HepG2 (cell line): Measurements from ENCODE around the gene DGUOK. TPM values are rescaled to one million over a fixed set of nuclear protein-coding genes. Genes with fewer than 3 reads are reported as not detected.

Experiments
- HNF4G ChIP-seq, 2 experiments: sonication (generic) in 1 of 2; formaldehyde crosslinking in 1 of 2; IDR thresholded peaks; 2 replicates each; pipeline versions ENCODE4 v1.4.0 to v1.6.1; 2011 to 2020; ENCODE audit warnings: borderline replicate concordance in 2 of 2, low read depth in 2 of 2, mild to moderate bottlenecking in 2 of 2, low read length in 1 of 2, missing genetic modification reagents in 1 of 2, moderate library complexity in 1 of 2
- ISX ChIP-seq: sonication (generic); formaldehyde crosslinking; conservative IDR thresholded peaks from 2 replicates; pipeline ENCODE4 v1.5.0; 2020; ENCODE audit warnings: missing genetic modification reagents
- KMT2B ChIP-seq: IDR thresholded peaks from 2 replicates; pipeline ENCODE4 v1.6.1; 2016; ENCODE audit warnings: missing genetic modification reagents, missing compliant biosample characterization
- MXD4 ChIP-seq: IDR thresholded peaks from 2 replicates; pipeline ENCODE4 v1.6.1; 2016; ENCODE audit warnings: mild to moderate bottlenecking, missing biosample characterization, missing genetic modification reagents
- RARA ChIP-seq: IDR thresholded peaks from 2 replicates; pipeline ENCODE4 v1.6.1; 2016; ENCODE audit warnings: missing genetic modification reagents, missing compliant biosample characterization
- RBFOX2 ChIP-seq: fragments of 200-400 bp; formaldehyde crosslinking; IDR thresholded peaks from 2 replicates; pipeline ENCODE4 v1.6.1; 2017; ENCODE audit warnings: low read depth, mild to moderate bottlenecking, low read length
- SP5 ChIP-seq: IDR thresholded peaks from 2 replicates; pipeline ENCODE4 v1.6.1; 2016; ENCODE audit warnings: low read depth, borderline replicate concordance
- TGIF2 ChIP-seq: IDR thresholded peaks from 2 replicates; pipeline ENCODE4 v1.6.1; 2016; ENCODE audit warnings: control low read depth, missing compliant biosample characterization
- ZFYVE20 ChIP-seq: sonication (generic); formaldehyde crosslinking; IDR thresholded peaks from 2 replicates; pipeline ENCODE4 v1.8.0; 2023; ENCODE audit warnings: low read depth, mild to moderate bottlenecking, moderate library complexity, missing genetic modification reagents, borderline replicate concordance
- ZKSCAN1 ChIP-seq: fragments of 150-350 bp; IDR thresholded peaks from 2 replicates; pipeline ENCODE4 v1.6.1; 2014; ENCODE audit warnings: low read length
- ZNF317 ChIP-seq: sonication (generic); formaldehyde crosslinking; IDR thresholded peaks from 2 replicates; pipeline ENCODE4 v1.5.0; 2020; ENCODE audit warnings: mild to moderate bottlenecking, missing genetic modification reagents
- ZNF331 ChIP-seq: sonication (generic); formaldehyde crosslinking; IDR thresholded peaks from 2 replicates; pipeline ENCODE4 v1.4.0; 2020; ENCODE audit warnings: missing genetic modification reagents
- ZNF44 ChIP-seq: sonication (generic); formaldehyde crosslinking; IDR thresholded peaks from 2 replicates; pipeline ENCODE4 v1.5.1; 2020; ENCODE audit warnings: mild to moderate bottlenecking, missing genetic modification reagents
- ZNF619 ChIP-seq: sonication (generic); formaldehyde crosslinking; IDR thresholded peaks from 2 replicates; pipeline ENCODE4 v1.4.0; 2020; ENCODE audit warnings: mild to moderate bottlenecking, missing genetic modification reagents
- ZNF703 ChIP-seq: sonication (generic); formaldehyde crosslinking; IDR thresholded peaks from 2 replicates; pipeline ENCODE4 v1.5.1; 2020; ENCODE audit warnings: missing genetic modification reagents, mild to moderate bottlenecking, moderate library complexity, borderline replicate concordance
- polyA plus RNA-seq, 8 experiments: library from polyadenylated mRNA; depleted of rRNA in 3 of 8; stranded (reverse) in 7 of 8; unstranded in 1 of 8; fragments of >200 nt; fragmentation: Illumina TruSeq in 4 of 8; extraction: Trizol in 4 of 8; gene quantifications; 2 replicates each; pipeline versions ENCODE4 v1.2.1 to v1.2.3, GENCODE V29; 2011 to 2016; ENCODE audit warnings: low read depth in 4 of 8, missing spikeins in 1 of 8, mixed read lengths in 1 of 8; ENCODE audit not compliant: insufficient read depth in 1 of 8
- total RNA-seq, 5 experiments: library from RNA; depleted of rRNA; stranded (reverse); fragments of >200 nt; fragmentation: Illumina TruSeq; extraction: Trizol; gene quantifications; 2 replicates each; pipeline ENCODE4 v1.2.3, GENCODE V29; 2016; ENCODE audit warnings: low read depth in 1 of 5
- TF ChIP-seq, protein P1 (sequence below): sonication (generic); formaldehyde crosslinking; IDR thresholded peaks from 2 replicates; pipeline ENCODE4 v1.4.0; 2020; ENCODE audit warnings: missing genetic modification reagents, borderline replicate concordance
- TF ChIP-seq, protein P2 (sequence below): sonication (generic); formaldehyde crosslinking; IDR thresholded peaks from 2 replicates; pipeline ENCODE4 v1.5.0; 2020; ENCODE audit warnings: missing genetic modification reagents
- TF ChIP-seq, protein P3 (sequence below): sonication (generic); formaldehyde crosslinking; IDR thresholded peaks from 2 replicates; pipeline ENCODE4 v1.8.0; 2022; ENCODE audit warnings: mild to moderate bottlenecking, missing genetic modification reagents; ENCODE audit not compliant: insufficient replicate concordance
- TF ChIP-seq, protein P4 (sequence below): sonication (generic); formaldehyde crosslinking; IDR thresholded peaks from 2 replicates; pipeline ENCODE4 v1.5.0; 2020; ENCODE audit warnings: missing genetic modification reagents
- TF ChIP-seq, protein P5 (sequence below): sonication (generic); formaldehyde crosslinking; IDR thresholded peaks from 2 replicates; pipeline ENCODE4 v1.5.1; 2020; ENCODE audit warnings: mild to moderate bottlenecking, missing genetic modification reagents

DGUOK gene
- total and polyA plus RNA-seq, 2 of the 13 experiments (the other 11 are each of a cell fraction or from before 2014, with no cell fraction given): 105 to 137 TPM

DNA sequence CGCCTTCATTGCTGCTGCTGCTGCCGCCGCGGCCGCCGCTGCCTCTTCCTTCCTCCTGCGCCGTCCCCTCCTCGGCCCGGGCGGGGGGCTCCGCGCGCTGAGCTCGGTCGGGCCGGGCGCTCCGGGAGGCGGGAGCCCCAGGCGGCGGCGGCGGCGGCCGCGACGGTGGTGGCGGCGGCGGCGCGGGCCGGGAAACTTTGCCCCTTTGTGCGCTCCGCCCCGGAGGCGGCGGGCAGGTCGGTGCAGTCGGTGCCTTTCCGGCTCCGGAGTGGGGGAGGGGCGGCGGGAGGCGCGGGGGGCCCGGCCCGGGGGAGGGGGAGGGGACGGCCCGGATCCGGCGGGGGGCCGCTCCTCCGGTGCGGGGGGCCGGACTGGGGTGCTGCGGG lies 58.2 kb downstream of the DGUOK start (continued):
- TF ChIP-seq, protein P1, sequence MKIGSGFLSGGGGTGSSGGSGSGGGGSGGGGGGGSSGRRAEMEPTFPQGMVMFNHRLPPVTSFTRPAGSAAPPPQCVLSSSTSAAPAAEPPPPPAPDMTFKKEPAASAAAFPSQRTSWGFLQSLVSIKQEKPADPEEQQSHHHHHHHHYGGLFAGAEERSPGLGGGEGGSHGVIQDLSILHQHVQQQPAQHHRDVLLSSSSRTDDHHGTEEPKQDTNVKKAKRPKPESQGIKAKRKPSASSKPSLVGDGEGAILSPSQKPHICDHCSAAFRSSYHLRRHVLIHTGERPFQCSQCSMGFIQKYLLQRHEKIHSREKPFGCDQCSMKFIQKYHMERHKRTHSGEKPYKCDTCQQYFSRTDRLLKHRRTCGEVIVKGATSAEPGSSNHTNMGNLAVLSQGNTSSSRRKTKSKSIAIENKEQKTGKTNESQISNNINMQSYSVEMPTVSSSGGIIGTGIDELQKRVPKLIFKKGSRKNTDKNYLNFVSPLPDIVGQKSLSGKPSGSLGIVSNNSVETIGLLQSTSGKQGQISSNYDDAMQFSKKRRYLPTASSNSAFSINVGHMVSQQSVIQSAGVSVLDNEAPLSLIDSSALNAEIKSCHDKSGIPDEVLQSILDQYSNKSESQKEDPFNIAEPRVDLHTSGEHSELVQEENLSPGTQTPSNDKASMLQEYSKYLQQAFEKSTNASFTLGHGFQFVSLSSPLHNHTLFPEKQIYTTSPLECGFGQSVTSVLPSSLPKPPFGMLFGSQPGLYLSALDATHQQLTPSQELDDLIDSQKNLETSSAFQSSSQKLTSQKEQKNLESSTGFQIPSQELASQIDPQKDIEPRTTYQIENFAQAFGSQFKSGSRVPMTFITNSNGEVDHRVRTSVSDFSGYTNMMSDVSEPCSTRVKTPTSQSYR (CRISPR knock-in tag): peak; percentile 90
- TF ChIP-seq MXD4 (CRISPR knock-in tag): 0 out of 2 replicates have a peak, but pooled peaks have one; percentile 9
- no peak for TF ChIP-seq ISX
- TF ChIP-seq ZKSCAN1: no peak
- TF ChIP-seq, protein P2, sequence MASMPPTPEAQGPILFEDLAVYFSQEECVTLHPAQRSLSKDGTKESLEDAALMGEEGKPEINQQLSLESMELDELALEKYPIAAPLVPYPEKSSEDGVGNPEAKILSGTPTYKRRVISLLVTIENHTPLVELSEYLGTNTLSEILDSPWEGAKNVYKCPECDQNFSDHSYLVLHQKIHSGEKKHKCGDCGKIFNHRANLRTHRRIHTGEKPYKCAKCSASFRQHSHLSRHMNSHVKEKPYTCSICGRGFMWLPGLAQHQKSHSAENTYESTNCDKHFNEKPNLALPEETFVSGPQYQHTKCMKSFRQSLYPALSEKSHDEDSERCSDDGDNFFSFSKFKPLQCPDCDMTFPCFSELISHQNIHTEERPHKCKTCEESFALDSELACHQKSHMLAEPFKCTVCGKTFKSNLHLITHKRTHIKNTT: no peak
- TF ChIP-seq, protein P3, sequence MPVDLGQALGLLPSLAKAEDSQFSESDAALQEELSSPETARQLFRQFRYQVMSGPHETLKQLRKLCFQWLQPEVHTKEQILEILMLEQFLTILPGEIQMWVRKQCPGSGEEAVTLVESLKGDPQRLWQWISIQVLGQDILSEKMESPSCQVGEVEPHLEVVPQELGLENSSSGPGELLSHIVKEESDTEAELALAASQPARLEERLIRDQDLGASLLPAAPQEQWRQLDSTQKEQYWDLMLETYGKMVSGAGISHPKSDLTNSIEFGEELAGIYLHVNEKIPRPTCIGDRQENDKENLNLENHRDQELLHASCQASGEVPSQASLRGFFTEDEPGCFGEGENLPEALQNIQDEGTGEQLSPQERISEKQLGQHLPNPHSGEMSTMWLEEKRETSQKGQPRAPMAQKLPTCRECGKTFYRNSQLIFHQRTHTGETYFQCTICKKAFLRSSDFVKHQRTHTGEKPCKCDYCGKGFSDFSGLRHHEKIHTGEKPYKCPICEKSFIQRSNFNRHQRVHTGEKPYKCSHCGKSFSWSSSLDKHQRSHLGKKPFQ (CRISPR knock-in tag): no peak
- TF ChIP-seq ZNF619 (CRISPR knock-in tag): no peak
- TF ChIP-seq RBFOX2: peak; percentile 38
- TF ChIP-seq, protein P4, sequence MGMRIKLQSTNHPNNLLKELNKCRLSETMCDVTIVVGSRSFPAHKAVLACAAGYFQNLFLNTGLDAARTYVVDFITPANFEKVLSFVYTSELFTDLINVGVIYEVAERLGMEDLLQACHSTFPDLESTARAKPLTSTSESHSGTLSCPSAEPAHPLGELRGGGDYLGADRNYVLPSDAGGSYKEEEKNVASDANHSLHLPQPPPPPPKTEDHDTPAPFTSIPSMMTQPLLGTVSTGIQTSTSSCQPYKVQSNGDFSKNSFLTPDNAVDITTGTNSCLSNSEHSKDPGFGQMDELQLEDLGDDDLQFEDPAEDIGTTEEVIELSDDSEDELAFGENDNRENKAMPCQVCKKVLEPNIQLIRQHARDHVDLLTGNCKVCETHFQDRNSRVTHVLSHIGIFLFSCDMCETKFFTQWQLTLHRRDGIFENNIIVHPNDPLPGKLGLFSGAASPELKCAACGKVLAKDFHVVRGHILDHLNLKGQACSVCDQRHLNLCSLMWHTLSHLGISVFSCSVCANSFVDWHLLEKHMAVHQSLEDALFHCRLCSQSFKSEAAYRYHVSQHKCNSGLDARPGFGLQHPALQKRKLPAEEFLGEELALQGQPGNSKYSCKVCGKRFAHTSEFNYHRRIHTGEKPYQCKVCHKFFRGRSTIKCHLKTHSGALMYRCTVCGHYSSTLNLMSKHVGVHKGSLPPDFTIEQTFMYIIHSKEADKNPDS (CRISPR knock-in tag): no peak
- peak; percentile 31; the same call in 1 of the 2 replicates for TF ChIP-seq RARA (CRISPR knock-in tag)
- TF ChIP-seq SP5: peak; percentile 74
- TF ChIP-seq ZNF703: no peak
- no peak for TF ChIP-seq TGIF2
- TF ChIP-seq ZNF331 (CRISPR knock-in tag): no peak
- TF ChIP-seq ZFYVE20 (CRISPR knock-in tag): 0 out of 2 replicates have a peak, but pooled peaks have one; percentile 25
- TF ChIP-seq, protein P5, sequence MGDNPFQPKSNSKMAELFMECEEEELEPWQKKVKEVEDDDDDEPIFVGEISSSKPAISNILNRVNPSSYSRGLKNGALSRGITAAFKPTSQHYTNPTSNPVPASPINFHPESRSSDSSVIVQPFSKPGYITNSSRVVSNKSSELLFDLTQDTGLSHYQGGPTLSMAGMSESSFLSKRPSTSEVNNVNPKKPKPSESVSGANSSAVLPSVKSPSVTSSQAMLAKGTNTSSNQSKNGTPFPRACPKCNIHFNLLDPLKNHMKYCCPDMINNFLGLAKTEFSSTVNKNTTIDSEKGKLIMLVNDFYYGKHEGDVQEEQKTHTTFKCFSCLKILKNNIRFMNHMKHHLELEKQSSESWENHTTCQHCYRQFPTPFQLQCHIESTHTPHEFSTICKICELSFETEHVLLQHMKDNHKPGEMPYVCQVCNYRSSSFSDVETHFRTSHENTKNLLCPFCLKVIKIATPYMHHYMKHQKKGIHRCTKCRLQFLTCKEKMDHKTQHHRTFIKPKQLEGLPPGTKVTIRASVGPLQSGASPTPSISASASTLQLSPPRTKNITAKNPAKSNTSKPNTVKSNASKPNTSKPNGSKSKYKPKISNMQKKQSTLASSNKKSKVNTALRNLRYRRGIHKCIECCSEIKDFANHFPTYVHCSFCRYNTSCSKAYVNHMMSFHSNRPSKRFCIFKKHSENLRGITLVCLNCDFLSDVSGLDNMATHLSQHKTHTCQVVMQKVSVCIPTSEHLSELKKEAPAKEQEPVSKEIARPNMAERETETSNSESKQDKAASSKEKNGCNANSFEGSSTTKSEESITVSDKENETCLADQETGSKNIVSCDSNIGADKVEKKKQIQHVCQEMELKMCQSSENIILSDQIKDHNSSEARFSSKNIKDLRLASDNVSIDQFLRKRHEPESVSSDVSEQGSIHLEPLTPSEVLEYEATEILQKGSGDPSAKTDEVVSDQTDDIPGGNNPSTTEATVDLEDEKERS (CRISPR knock-in tag): no peak
- no peak for TF ChIP-seq ZNF44 (CRISPR knock-in tag)
- TF ChIP-seq ZNF317 (CRISPR knock-in tag): no peak
- TF ChIP-seq HNF4G (IDR thresholded peaks at IDR 0.05; ENCODE audit: borderline replicate concordance, low read depth, low read length): peak; percentile 55; the same call in 1 of the 2 replicates
- no peak for TF ChIP-seq HNF4G (CRISPR knock-in tag; IDR thresholded peaks at IDR 0.05; ENCODE audit: borderline replicate concordance, low read depth)
- TF ChIP-seq KMT2B (CRISPR knock-in tag): no peak
